ENCODE data around the gene SLC39A11.

DNA sequence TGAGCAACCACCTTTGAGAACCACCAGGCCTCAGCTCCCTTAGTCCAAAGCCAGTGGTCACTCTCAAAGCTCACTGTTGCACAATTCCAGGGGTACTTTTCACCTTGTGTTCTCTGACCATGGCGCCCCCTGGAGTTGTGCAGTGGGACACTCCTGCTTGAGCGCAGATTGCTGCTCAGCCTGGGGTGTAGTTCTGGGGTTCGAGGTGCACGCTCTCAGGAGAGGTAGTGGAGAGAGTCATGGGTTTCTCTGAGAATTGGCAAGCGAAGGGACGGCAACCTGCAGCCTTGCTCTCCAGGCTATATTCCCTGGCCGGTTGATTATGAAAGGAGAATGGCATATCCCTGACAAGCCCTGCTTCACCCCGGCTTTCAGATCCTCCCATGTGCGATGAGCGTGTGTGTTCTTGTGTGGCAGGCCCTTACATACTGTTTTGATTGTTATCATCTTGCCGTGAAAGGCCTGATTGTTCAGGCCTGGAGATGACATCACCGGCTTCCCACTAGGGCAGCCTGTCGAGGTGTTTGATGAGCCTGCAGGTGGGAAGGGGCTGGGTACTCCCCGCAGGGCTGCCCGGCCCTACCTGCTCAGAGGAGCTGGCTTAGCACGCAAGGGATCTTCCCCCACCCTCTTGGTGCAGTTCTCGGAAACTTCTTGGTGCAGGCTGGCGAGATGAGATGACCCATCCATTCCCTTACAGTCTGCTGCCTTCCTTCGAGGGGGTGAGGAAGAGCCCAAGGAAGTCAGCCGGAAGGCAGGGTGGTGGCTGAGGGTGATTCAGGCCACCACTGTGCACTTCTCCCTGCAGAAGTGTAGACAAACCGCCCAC, 431.2 kb downstream of the SLC39A11 start:
- TF ChIP-seq, protein P1, sequence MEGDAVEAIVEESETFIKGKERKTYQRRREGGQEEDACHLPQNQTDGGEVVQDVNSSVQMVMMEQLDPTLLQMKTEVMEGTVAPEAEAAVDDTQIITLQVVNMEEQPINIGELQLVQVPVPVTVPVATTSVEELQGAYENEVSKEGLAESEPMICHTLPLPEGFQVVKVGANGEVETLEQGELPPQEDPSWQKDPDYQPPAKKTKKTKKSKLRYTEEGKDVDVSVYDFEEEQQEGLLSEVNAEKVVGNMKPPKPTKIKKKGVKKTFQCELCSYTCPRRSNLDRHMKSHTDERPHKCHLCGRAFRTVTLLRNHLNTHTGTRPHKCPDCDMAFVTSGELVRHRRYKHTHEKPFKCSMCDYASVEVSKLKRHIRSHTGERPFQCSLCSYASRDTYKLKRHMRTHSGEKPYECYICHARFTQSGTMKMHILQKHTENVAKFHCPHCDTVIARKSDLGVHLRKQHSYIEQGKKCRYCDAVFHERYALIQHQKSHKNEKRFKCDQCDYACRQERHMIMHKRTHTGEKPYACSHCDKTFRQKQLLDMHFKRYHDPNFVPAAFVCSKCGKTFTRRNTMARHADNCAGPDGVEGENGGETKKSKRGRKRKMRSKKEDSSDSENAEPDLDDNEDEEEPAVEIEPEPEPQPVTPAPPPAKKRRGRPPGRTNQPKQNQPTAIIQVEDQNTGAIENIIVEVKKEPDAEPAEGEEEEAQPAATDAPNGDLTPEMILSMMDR (conservative IDR thresholded peaks at IDR 0.05 in 1 of 2, IDR thresholded peaks at IDR 0.05 in 1 of 2; ENCODE audit: low read depth in 1 of 2, low read length in 2 of 2) = peak in 1 of 2 donors; percentile 32
- no peak for TF ChIP-seq EZH2 (IDR thresholded peaks at IDR 0.05; ENCODE audit: low read length, missing control alignments)

Data from fibroblast of lung (primary cell).